Measurements from ENCODE around the gene MYO10.

The MYO10 gene

GRCh38 chr5:16815432-16815831, 120.7 kb downstream of the MYO10 start:
- DNase-seq (ENCODE audit: low spot score) = no peak
- TF ChIP-seq, protein P1, sequence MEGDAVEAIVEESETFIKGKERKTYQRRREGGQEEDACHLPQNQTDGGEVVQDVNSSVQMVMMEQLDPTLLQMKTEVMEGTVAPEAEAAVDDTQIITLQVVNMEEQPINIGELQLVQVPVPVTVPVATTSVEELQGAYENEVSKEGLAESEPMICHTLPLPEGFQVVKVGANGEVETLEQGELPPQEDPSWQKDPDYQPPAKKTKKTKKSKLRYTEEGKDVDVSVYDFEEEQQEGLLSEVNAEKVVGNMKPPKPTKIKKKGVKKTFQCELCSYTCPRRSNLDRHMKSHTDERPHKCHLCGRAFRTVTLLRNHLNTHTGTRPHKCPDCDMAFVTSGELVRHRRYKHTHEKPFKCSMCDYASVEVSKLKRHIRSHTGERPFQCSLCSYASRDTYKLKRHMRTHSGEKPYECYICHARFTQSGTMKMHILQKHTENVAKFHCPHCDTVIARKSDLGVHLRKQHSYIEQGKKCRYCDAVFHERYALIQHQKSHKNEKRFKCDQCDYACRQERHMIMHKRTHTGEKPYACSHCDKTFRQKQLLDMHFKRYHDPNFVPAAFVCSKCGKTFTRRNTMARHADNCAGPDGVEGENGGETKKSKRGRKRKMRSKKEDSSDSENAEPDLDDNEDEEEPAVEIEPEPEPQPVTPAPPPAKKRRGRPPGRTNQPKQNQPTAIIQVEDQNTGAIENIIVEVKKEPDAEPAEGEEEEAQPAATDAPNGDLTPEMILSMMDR (IDR thresholded peaks at IDR 0.05; ENCODE audit: extremely low read depth, missing control alignments) = no peak

- no peak for DNase-seq (ENCODE audit: low spot score)
- TF ChIP-seq, protein P1 (IDR thresholded peaks at IDR 0.05; ENCODE audit: extremely low read depth, missing control alignments) = no peak
Observed at GRCh38 chr5:16812911-16813310, 123.2 kb downstream of the MYO10 start.

GRCh38 chr5:16812448-16812847, 123.6 kb downstream of the MYO10 start:
- TF ChIP-seq, protein P1 (IDR thresholded peaks at IDR 0.05; ENCODE audit: extremely low read depth, missing control alignments) = no peak
- DNase-seq (ENCODE audit: low spot score) = no peak

DNA sequence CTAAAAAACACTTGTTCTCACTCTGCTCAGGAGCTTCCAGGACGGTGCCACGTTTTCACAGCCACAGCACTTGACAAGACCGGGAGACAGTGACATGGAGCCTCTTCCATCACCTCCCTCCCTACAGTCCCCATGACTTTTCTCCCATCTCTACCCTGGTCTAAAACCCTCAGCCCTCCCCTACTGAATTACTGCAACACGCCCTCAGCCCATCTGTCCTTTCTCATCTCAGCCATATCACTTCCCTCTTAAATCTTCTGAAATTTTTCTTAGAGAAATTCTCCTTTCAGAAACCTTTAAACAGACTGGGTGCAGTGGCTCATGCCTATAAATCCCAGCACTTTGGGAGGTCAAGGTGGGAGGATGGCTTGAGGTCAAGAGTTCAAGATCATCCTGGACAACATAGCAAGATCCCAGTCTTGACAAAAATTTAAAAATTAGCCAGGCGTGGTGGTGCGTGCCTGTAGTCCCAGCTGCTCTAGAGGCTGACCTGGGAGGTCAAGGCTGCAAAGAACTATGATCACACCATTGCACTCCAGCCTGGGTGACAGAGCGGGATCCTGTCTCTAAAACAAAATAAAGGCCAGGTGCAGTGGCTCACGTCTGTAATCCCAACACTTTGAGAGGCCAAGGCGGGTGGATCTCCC, 125.8 kb downstream of the MYO10 start:
- TF ChIP-seq, protein P1 (IDR thresholded peaks at IDR 0.05; ENCODE audit: extremely low read depth, missing control alignments) = no peak
- DNase-seq (ENCODE audit: low spot score) = no peak

GRCh38 chr5:16809395-16810207, 126.5 kb downstream of the MYO10 start:
- TF ChIP-seq, protein P1 (IDR thresholded peaks at IDR 0.05; ENCODE audit: extremely low read depth, missing control alignments) = no peak
- no peak for DNase-seq (ENCODE audit: low spot score)

DNA sequence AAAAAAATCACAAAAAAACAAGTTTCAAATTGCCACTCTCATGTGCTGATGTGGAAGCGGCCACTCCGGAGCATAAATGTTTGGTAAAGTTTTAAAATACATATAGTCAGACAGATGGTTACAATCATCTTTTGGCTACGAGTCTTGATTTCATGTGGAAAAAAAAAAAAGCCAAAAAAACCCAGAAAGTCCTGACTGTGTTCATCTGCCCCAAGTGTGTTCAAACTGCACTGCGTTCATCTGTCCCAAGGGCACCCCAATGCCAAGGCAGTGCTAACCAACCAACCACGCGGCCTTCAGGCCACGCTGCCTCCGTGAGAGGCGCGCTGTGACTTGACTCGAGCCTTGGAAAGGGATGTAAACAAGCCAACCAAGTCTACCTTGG, 127.1 kb downstream of the MYO10 start:
- no peak for DNase-seq (ENCODE audit: low spot score)
- TF ChIP-seq, protein P1 (IDR thresholded peaks at IDR 0.05; ENCODE audit: extremely low read depth, missing control alignments) = no peak

GRCh38 chr5:16808021-16808420, 128.1 kb downstream of the MYO10 start:
- TF ChIP-seq, protein P1 (IDR thresholded peaks at IDR 0.05; ENCODE audit: extremely low read depth, missing control alignments) = no peak
- DNase-seq (ENCODE audit: low spot score) = no peak
